Measurements from ENCODE around the gene CLN3.
"Not testable (repeated sequence)": the region's sequence is repeated elsewhere in the genome, so short reads cannot be mapped to it uniquely, and the experiment has no call there.

CLN3 gene

DNA sequence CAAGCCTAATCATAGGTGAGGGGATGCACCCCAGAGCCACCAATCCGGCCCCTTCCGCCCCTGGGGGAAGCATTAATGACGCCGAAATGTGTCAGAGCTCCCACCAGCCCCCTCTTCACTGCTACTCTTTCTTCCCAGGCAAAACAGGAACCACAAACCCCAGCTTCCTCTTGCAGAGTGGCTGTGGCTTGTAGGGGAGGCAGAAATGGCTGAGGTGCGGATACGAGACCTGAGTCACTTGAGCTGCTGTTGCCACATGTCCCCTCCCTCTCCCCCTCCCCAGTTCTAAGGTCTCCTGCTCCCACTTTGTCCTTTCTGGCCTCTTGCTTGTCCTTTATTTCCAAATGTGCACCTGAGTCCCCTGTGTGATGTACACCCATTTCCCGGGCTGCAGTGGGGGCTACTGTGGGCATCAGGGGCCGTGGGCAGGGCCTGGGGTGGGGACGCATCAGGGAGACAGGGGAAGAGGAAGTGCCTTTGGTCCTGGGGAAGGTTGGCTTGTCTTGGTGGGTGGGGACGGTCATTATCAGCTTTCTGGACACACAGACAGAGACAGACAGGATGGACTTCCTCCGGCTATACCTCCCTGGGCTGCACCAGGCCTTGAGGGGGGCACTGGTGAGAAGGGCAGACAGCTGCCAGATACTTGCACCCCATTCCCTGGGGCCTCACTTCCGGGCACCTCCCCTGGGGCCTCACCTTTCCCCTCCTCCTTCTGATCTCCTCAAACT, 2.4 kb upstream of the CLN3 start, which contains the start of gene APOBR:
Gene APOBR (plus strand): TSS at position 523 of the 731 bp plus-strand sequence. CDS start 39 bp downstream, at position 562.
- DNase-seq: peak; percentile 86 to 89

DNA sequence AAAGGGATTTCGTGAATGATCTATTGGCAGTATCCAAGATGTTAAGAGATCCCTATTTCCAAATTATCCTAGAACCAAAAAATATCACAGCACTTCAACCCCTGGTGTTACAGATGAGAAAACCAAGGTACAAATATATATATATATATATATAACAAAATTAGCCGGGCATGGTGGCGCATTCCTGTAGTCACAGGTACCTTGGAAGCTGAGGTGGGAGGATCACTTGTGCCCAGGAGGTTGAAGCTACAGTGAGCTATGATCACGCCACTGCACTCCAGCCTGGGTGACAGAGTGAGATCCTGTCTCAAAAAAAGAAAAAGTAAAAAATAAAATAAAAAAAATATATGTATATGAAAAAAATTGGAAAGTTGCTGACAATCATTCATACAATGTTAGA, 637 bp upstream of the CLN3 start:
- no peak for DNase-seq

GRCh38 chr16:28491230-28491969, 474 bp downstream of the CLN3 start:
- DNase-seq: peak; percentile 6 to 17

DNA sequence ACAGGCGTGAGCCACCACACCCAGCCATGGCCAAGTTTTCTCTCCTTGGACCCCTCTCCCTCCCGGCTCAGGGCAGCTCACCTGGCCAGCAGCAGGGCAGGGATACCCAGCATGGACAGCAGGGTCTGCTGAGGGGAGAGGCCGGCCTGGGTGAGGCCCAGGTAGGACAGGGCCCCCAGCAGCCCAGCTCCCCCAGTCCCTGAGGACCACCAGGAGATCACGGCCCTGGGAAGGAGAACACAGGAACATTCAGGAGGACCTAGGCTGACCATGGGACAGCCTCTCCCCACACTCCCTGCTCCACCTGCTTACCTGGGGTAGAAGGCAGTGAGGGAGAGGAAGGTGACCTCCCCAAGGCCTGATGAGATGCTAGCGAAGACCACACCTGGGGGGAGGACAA, 5.6 kb downstream of the CLN3 start:
- DNase-seq: no peak

DNA sequence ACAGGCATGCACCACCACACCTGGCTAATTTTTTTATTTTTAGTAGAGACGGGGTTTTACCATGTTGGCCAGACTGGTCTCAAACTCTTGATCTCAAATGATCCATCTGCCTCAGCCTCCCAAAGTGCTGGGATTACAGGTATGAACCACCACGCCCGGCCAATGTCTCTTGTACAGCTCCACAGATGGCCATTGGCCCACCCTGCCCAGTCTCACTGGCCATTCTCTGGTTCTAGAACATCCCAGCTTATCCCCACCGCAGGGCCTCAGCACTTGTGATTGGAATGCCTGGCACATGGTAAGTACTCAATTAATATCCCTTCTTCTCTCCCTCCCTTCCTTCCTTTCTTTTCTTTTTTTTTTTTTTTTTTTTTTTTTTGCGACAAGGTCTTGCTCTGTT, 8.5 kb downstream of the CLN3 start:
- not testable (repeated sequence) for DNase-seq

DNA sequence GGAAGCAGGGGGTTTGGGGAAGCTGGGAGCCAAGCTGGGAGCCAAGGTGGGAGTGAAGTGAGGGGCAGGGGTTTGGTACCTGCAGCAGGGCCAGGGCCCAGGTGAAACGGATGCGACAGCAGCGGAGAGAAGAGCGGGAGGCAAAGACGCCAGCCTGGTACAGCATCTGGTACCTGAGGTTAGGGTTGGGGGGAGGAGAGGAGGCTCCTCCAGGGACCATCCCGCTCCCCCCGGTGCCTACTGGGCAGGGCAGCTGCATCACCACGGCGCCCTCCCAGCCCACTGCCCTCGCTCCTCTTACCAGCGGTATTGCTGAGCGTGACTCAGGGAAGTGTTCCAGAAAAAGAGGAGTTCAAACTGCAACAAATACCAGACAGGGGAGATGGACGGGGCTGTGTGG, 9.8 kb downstream of the CLN3 start:
- no peak for DNase-seq

- no peak for DNase-seq
Observed at GRCh38 chr16:28478506-28479180, 13.2 kb downstream of the CLN3 start.

GRCh38 chr16:28477311-28477920, 14.5 kb downstream of the CLN3 start:
- no peak for DNase-seq

- DNase-seq: no peak
Observed at GRCh38 chr16:28475221-28475620, 16.7 kb downstream of the CLN3 start.

DNA sequence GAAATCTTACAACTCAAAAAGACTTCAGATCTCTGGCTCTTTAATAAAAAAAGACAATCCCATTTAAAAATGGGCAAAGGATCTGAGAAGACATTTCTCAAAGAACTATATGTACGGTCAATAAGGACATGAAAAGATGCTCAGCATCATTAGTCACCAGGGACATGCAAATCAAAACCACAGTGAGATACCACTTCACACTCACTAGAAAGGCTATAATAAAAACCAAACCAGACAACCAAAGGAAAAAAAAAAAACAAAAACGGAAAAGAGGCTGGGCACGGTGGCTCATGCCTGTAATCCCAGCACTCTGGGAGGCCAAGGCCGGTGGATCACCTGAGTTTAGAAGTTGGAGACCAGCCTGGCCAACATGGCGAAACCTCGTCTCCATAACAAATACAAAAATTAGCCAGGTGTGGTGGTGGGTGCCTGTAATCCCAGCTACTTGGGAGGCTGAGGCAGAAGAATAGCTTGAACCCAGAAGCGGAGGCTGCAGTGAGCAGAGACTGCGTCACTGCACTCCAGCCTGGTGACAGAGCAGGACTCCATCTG, 18.1 kb downstream of the CLN3 start:
- DNase-seq: no peak

- DNase-seq: not testable (repeated sequence)
Observed at GRCh38 chr16:28447081-28447480, 44.8 kb downstream of the CLN3 start.

GRCh38 chr16:28446388-28446787, 45.5 kb downstream of the CLN3 start:
- not testable (repeated sequence) for DNase-seq

- DNase-seq: not testable (repeated sequence)
Observed at GRCh38 chr16:28443943-28444342, 47.9 kb downstream of the CLN3 start.

DNA sequence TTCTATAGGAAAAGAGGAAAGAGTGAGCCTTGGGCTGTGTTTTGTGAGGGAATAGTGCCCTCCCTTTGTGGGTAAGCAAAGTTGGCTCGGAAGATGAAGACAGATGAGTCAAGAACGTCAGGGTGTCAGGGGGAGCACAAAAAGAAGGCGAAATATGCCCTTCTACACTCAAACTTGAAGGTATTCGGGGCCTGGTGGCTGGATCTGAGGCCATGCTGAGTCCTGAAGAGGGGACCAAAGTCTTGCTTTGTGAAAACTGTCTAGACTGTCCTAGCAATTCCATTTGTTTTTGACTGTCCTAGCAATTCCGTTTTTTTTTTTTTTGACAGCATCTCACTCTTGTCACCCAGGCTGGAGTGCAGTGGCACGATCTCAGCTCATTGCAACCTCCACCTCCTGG, 53.0 kb downstream of the CLN3 start:
- not testable (repeated sequence) for DNase-seq

DNA sequence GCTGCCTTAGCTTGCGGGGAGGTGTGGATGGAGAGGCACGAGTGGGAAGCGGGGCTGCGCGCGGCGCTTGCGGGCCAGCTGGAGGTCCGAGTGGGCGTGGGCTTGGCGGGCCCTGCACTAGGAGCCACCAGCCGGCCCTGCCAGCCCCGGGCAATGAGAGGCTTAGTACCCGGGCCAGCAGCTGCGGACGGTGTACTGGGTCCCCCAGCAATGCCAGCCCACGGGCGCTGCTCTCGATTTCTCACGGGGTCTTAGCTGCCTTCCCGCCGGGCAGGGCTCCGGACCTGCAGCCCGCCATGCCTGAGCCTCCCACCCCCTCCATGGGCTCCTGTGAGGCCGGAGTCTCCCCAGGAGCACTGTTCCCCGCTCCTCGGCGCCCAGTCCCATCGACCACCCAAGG, 56.5 kb downstream of the CLN3 start:
- not testable (repeated sequence) for DNase-seq

Data from Kasumi-1 (cell line).